ENCODE results near the gene TMEM176A. TPM values are rescaled to one million over a fixed set of nuclear protein-coding genes. Genes with fewer than 3 reads are reported as not detected.

TMEM176A gene
- total RNA-seq, 1 experiment from 2014 or later = not detected

DNA sequence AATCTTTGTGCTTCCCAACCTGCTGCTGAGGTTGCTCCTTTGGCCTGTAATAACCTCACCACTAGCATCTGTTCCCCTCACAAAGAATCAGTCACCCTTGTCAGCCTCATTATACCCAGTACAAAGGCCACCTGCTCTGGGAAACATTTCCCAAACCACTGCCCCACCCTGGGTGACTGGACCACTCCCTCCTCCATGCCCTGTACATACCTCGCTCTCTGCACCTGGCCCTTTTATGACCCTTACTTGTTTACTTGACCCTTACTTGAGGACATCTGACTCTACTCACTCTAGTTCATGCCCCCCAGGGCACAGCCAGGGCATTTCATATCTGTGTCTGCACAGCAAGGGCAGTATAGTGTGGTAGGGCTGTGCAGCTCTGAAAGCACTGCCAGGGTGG is 30.4 kb downstream of the TMEM176A start:
- no peak overlapping the region for H3K27ac ChIP-seq (ENCODE audit: low read depth, low read length)
- BruUV-seq (replicated peaks) = no TSS peak
- ATAC-seq = no peak
- peaks cover 15% of the 10 kb centered on the region; the same call in 1 of the 2 replicates for H3K27me3 ChIP-seq (ENCODE audit: insufficient read depth, low read length)
- H3K36me3 ChIP-seq (ENCODE audit: control insufficient read depth in 1 of 2, insufficient read depth in 2 of 2, low read length in 2 of 2) = no peaks in the 10 kb centered on the region
- no peaks in the 10 kb centered on the region for H3K4me1 ChIP-seq (ENCODE audit: control insufficient read depth in 1 of 2, insufficient read depth in 2 of 2, low read length in 2 of 2)
- no peak overlapping the region for H2AFZ ChIP-seq (ENCODE audit: low read depth, low read length, poor library complexity, severe bottlenecking)
- H3K4me2 ChIP-seq (ENCODE audit: low read length) = no peak overlapping the region
- no peaks in the 10 kb centered on the region for H3K79me2 ChIP-seq (ENCODE audit: insufficient read depth, low read length)
- intact Hi-C loops (cut with micrococcal nuclease) = no loop called here
- ChIA-PET RAD21 (ENCODE audit: low non-redundant PET in 1 of 2, low total read pairs in 2 of 2, uncharacterized antibody in 2 of 2, unreplicated experiment in 2 of 2) (no interaction called here), POLR2A (no interaction called here), CTCF (no interaction called here)
- H4K20me1 ChIP-seq (ENCODE audit: insufficient read depth) = no peaks in the 10 kb centered on the region
- no peak overlapping the region for H3K9ac ChIP-seq (ENCODE audit: low read length)
- DNase-seq (ENCODE audit: low read depth, low spot score) = no peak
- no peak overlapping the region for H3K4me3 ChIP-seq (replicated peaks in 1 of 2; ENCODE audit: low read depth in 1 of 2, low read length in 2 of 2)
- no peaks in the 10 kb centered on the region for H3K9me2 ChIP-seq (ENCODE audit: insufficient read depth)
- TF ChIP-seq CTCF (IDR thresholded peaks at IDR 0.05 in 2 of 3, conservative IDR thresholded peaks at IDR 0.05 in 1 of 3; ENCODE audit: borderline replicate concordance in 1 of 3, insufficient read depth in 1 of 3, low read depth in 2 of 3, low read length in 2 of 3) (no peak), CEBPB (IDR thresholded peaks at IDR 0.05; ENCODE audit: low read depth) (no peak), JUND (IDR thresholded peaks at IDR 0.05) (no peak), SP1 (IDR thresholded peaks at IDR 0.05; ENCODE audit: low read depth) (no peak), CBX3 (IDR thresholded peaks at IDR 0.05; ENCODE audit: low read depth) (no peak), POLR2A (IDR thresholded peaks at IDR 0.05; ENCODE audit: borderline replicate concordance, extremely low read depth, insufficient read depth, insufficient read length) (no peak), MAX (IDR thresholded peaks at IDR 0.05) (no peak), TCF7L2 (IDR thresholded peaks at IDR 0.05; ENCODE audit: borderline replicate concordance, extremely low read depth, insufficient read depth, insufficient read length) (no peak), EZH2 (IDR thresholded peaks at IDR 0.05) (no peak), SRF (IDR thresholded peaks at IDR 0.05; ENCODE audit: low read depth) (no peak), EZH2phosphoT487 (IDR thresholded peaks at IDR 0.05; ENCODE audit: borderline replicate concordance) (no peak), RAD21 (IDR thresholded peaks at IDR 0.05; ENCODE audit: low read depth) (no peak), POLR2AphosphoS5 (IDR thresholded peaks at IDR 0.05; ENCODE audit: low read depth, low read length) (no peak), FOSL1 (IDR thresholded peaks at IDR 0.05; ENCODE audit: low read depth) (no peak), EGR1 (IDR thresholded peaks at IDR 0.05; ENCODE audit: low read depth) (no peak), ZBTB33 (IDR thresholded peaks at IDR 0.05; ENCODE audit: extremely low read depth, insufficient replicate concordance, low read length) (no peak), YY1 (IDR thresholded peaks at IDR 0.05; ENCODE audit: extremely low read depth, insufficient replicate concordance, low read depth, low read length) (no peak)
- TF ChIP-seq, protein P1, sequence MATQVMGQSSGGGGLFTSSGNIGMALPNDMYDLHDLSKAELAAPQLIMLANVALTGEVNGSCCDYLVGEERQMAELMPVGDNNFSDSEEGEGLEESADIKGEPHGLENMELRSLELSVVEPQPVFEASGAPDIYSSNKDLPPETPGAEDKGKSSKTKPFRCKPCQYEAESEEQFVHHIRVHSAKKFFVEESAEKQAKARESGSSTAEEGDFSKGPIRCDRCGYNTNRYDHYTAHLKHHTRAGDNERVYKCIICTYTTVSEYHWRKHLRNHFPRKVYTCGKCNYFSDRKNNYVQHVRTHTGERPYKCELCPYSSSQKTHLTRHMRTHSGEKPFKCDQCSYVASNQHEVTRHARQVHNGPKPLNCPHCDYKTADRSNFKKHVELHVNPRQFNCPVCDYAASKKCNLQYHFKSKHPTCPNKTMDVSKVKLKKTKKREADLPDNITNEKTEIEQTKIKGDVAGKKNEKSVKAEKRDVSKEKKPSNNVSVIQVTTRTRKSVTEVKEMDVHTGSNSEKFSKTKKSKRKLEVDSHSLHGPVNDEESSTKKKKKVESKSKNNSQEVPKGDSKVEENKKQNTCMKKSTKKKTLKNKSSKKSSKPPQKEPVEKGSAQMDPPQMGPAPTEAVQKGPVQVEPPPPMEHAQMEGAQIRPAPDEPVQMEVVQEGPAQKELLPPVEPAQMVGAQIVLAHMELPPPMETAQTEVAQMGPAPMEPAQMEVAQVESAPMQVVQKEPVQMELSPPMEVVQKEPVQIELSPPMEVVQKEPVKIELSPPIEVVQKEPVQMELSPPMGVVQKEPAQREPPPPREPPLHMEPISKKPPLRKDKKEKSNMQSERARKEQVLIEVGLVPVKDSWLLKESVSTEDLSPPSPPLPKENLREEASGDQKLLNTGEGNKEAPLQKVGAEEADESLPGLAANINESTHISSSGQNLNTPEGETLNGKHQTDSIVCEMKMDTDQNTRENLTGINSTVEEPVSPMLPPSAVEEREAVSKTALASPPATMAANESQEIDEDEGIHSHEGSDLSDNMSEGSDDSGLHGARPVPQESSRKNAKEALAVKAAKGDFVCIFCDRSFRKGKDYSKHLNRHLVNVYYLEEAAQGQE (IDR thresholded peaks at IDR 0.05; ENCODE audit: low read depth) = no peak
- TF ChIP-seq, protein P2, sequence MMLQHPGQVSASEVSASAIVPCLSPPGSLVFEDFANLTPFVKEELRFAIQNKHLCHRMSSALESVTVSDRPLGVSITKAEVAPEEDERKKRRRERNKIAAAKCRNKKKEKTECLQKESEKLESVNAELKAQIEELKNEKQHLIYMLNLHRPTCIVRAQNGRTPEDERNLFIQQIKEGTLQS (IDR thresholded peaks at IDR 0.05) = no peak
- no peaks in the 10 kb centered on the region for H3K9me3 ChIP-seq (ENCODE audit: control insufficient read depth in 1 of 2, insufficient read depth in 1 of 2, low read depth in 1 of 2, low read length in 2 of 2)
